GM12874 (cell line): ENCODE measurements around the gene SPTSSB.

Source experiments
- CTCF ChIP-seq: IDR thresholded peaks from 2 replicates; pipeline ENCODE4 v1.5.1; 2011; ENCODE audit warnings: low read depth, mild to moderate bottlenecking, control low read depth, low read length, moderate library complexity; ENCODE audit not compliant: insufficient read depth

Gene SPTSSB

GRCh38 chr3:161337311-161337710 lies 34.0 kb downstream of the SPTSSB start:
- TF ChIP-seq CTCF: no peak

GRCh38 chr3:161336661-161337060 lies 34.7 kb downstream of the SPTSSB start:
- no peak for TF ChIP-seq CTCF

- no peak for TF ChIP-seq CTCF
These were observed 37.6 kb downstream of the SPTSSB start for GRCh38 chr3:161333696-161334095.

GRCh38 chr3:161332792-161333191 lies 38.5 kb downstream of the SPTSSB start:
- no peak for TF ChIP-seq CTCF

GRCh38 chr3:161325059-161325458 lies 46.3 kb downstream of the SPTSSB start:
- TF ChIP-seq CTCF: no peak

GRCh38 chr3:161323926-161324621 lies 47.2 kb downstream of the SPTSSB start:
- no peak for TF ChIP-seq CTCF

- TF ChIP-seq CTCF: no peak
These were observed 48.3 kb downstream of the SPTSSB start for GRCh38 chr3:161322781-161323568.
